HL-60 (cell line): Measurements from ENCODE around the gene C2orf92.
A peak's percentile ranks its signal among the peaks of the same experiment; 100 is the strongest.

Source experiments
- CTCF ChIP-seq: IDR thresholded peaks from one replicate; pipeline ENCODE4 v1.5.1; 2011; ENCODE audit warnings: low read length, control low read depth, inconsistent platforms; ENCODE audit not compliant: insufficient read depth
- POLR2AphosphoS5 ChIP-seq: IDR thresholded peaks from 2 replicates; pipeline ENCODE4 v1.6.1; 2012; ENCODE audit warnings: low read depth

- TF ChIP-seq CTCF (peak; percentile 67), POLR2AphosphoS5 (no peak)
Observed at GRCh38 chr2:97699765-97700444, 30.4 kb downstream of the C2orf92 start.
